SIG-M5 treated with dmso at 0.1 percent for 504 hours (cell line): Measurements from ENCODE around the gene OR9Q1.
"Not testable (repeated sequence)": the region's sequence is repeated elsewhere in the genome, so short reads cannot be mapped to it uniquely, and the experiment has no call there.

Experiments used
- DNase-seq: peaks from one replicate; lab custom pipeline; 2025; ENCODE audit not compliant: unreplicated experiment; lab: John Stamatoyannopoulos, UW

OR9Q1 gene

GRCh38 chr11:58023435-58023931 is at the start of gene OR9Q1:
Gene OR9Q1, plus strand, starts transcription at chr11:58023881. Its CDS starts 155,564 bp downstream, at chr11:58179445.
- DNase-seq = no peak

- no peak for DNase-seq
Measured at GRCh38 chr11:57974132-57974531, 49.5 kb upstream of the OR9Q1 start.

- peak; percentile 5 for DNase-seq
Measured at GRCh38 chr11:57974848-57975601, 48.7 kb upstream of the OR9Q1 start.

- DNase-seq = no peak
Measured at GRCh38 chr11:57977709-57978108, 46.0 kb upstream of the OR9Q1 start.

- no peak for DNase-seq
Measured at GRCh38 chr11:57978686-57979531, 44.8 kb upstream of the OR9Q1 start.

GRCh38 chr11:57979532-57980079 is 44.1 kb upstream of the OR9Q1 start:
- no peak for DNase-seq

GRCh38 chr11:57980201-57980600 is 43.5 kb upstream of the OR9Q1 start:
- no peak for DNase-seq

- no peak for DNase-seq
Measured at GRCh38 chr11:57981536-57981935, 42.1 kb upstream of the OR9Q1 start.

GRCh38 chr11:57982776-57983175 is 40.9 kb upstream of the OR9Q1 start:
- no peak for DNase-seq

GRCh38 chr11:57983191-57983590 is 40.5 kb upstream of the OR9Q1 start:
- no peak for DNase-seq

- DNase-seq = not testable (repeated sequence)
Measured at GRCh38 chr11:57999523-57999922, 24.2 kb upstream of the OR9Q1 start.

- not testable (repeated sequence) for DNase-seq
Measured at GRCh38 chr11:58000021-58000420, 23.7 kb upstream of the OR9Q1 start.

- no peak for DNase-seq
Measured at GRCh38 chr11:58000699-58001098, 23.0 kb upstream of the OR9Q1 start.

GRCh38 chr11:58003036-58003435 is 20.6 kb upstream of the OR9Q1 start:
- DNase-seq = no peak

GRCh38 chr11:58003591-58003990 is 20.1 kb upstream of the OR9Q1 start:
- no peak for DNase-seq

GRCh38 chr11:58004664-58005063 is 19.0 kb upstream of the OR9Q1 start:
- DNase-seq = no peak

- DNase-seq = no peak
Measured at GRCh38 chr11:58006940-58007339, 16.7 kb upstream of the OR9Q1 start.

- DNase-seq = no peak
Measured at GRCh38 chr11:58011771-58012170, 11.9 kb upstream of the OR9Q1 start.

GRCh38 chr11:58024601-58025091 is 965 bp downstream of the OR9Q1 start:
- no peak for DNase-seq

- no peak for DNase-seq
Measured at GRCh38 chr11:58027341-58027740, 3.7 kb downstream of the OR9Q1 start.

- DNase-seq = no peak
Measured at GRCh38 chr11:58028687-58029411, 5.2 kb downstream of the OR9Q1 start.
